Measurements from ENCODE around the gene DMPK.

Gene DMPK

DNA sequence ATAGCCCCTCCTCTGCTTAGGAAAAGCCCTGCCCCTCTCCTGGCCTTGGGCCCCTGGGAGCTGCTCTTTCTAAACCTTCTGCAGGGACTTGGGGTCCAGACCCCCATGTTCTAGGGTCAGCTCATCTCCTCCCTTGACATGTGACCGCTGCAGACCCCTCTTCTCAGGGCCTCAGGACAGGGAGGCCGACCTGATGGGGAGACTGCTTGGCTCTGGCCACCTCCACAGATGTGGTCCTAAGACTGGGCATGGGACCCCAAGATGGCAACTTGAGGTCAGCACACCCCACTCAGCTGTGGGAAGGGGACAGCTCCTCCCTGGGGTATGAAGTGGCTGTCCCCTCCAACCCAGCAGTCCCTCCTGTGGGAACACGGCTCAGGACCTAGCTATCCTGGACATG lies 9.4 kb downstream of the DMPK start:
- TF ChIP-seq POLR2A (IDR thresholded peaks at IDR 0.05; ENCODE audit: low read depth, low read length) = 0 out of 2 replicates have a peak, but pooled peaks have one; percentile 37
- TF ChIP-seq POLR2AphosphoS5 (IDR thresholded peaks at IDR 0.05; ENCODE audit: low read depth, low read length) = 0 out of 2 replicates have a peak, but pooled peaks have one; percentile 5
- no peak for TF ChIP-seq SPI1 (IDR thresholded peaks at IDR 0.05; ENCODE audit: low read depth, low read length)
- FAIRE-seq (no peak), DNase-seq (ENCODE audit: insufficient read length, low spot score) (no peak)

DNA sequence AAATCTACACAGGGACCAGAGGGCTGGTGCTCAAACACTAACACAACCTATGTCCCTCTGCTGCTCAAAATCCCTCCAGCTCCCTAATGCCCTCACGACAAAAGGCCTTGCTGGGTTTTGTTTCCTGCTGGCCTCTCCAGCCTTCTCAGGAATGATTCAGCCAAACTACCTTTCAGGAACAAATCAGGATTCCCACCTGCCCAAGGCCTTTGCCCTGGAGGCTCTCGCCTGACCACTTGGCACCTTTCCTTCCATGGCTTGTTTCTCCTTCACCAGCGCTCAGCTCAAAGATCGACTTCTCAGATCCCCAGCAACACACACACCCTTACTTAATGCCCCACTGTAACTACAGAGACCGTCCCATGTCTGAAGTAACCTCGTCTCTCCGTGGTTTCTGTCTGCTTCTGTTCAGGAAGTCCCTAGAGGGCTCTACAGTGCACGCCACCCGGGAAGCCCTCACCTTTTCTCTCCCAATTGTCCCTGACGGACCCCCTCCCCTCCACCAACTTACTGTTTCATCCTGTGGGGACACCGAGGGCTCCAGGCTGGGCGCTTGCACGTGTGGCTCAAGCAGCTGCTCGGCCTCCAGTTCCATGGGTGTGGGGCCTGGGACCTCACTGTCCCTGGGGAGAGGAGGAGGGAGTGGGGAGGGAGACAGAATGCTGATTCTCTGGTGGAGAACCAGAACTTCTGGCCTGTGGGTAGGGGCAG lies 10.0 kb downstream of the DMPK start:
- DNase-seq (ENCODE audit: insufficient read length, low spot score) = no peak
- no peak for TF ChIP-seq SPI1 (IDR thresholded peaks at IDR 0.05; ENCODE audit: low read depth, low read length)
- no peak for TF ChIP-seq TAF1 (IDR thresholded peaks at IDR 0.05; ENCODE audit: low read depth, low read length)
- TF ChIP-seq POLR2A (IDR thresholded peaks at IDR 0.05; ENCODE audit: low read depth, low read length) = no peak; the same call in 1 of the 2 replicates
- no peak for FAIRE-seq

DNA sequence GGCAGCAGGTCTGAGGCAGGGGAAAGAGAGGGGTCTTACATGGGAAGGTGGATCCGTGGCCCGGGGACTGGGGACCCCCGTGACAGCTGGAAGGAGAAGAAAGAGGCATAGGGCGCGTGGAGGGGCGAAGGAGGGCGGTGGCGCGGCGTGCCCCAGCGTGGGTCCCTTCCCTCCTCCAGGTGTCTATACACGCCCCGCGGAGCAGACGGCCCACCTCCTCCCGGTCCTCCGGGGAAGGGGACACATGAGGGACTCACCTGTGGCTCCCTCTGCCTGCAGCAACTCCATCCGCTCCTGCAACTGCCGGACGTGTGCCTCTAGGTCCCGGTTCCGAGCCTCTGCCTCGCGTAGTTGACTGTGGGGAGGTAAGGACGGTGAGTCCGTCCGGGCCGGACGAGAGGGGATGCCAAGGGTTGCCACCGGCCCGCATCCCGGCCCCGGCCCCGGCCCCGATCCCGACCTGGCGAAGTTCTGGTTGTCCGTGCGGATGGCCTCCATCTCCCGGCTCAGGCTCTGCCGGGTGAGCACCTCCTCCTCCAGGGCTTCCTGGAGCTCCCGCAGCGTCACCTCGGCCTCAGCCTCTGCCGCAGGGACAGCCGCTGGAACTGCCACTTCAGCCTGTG lies 10.9 kb downstream of the DMPK start:
- no peak for FAIRE-seq
- no peak for DNase-seq (ENCODE audit: insufficient read length, low spot score)
- TF ChIP-seq SPI1 (IDR thresholded peaks at IDR 0.05; ENCODE audit: low read depth, low read length) = no peak

DNA sequence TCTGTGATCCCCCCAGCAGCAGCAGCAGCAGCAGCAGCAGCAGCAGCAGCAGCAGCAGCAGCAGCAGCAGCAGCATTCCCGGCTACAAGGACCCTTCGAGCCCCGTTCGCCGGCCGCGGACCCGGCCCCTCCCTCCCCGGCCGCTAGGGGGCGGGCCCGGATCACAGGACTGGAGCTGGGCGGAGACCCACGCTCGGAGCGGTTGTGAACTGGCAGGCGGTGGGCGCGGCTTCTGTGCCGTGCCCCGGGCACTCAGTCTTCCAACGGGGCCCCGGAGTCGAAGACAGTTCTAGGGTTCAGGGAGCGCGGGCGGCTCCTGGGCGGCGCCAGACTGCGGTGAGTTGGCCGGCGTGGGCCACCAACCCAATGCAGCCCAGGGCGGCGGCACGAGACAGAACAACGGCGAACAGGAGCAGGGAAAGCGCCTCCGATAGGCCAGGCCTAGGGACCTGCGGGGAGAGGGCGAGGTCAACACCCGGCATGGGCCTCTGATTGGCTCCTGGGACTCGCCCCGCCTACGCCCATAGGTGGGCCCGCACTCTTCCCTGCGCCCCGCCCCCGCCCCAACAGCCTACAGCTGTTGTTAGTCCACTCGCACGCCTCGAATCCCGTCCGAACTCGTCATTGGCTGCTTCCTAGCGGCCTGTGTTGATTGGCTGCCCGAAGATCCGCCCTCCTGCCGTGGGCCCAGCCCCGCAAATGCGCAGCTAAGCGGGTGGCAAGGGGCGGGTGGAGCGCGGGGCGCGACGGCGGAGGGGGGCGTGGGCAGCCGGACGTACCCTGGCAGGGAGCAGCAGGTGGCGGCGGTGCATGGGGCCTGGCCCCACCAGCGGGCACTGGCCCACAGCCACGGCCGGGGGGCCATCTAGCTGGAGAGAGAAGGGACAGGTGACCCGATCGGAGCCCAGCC lies 11.8 kb downstream of the DMPK start:
- no peak for FAIRE-seq
- TF ChIP-seq PAX5 (IDR thresholded peaks at IDR 0.05; ENCODE audit: insufficient read depth, low read length, severe bottlenecking) (no peak), SPI1 (IDR thresholded peaks at IDR 0.05; ENCODE audit: low read depth, low read length) (no peak), POLR2A (IDR thresholded peaks at IDR 0.05; ENCODE audit: low read depth, low read length) (no peak), POU2F2 (IDR thresholded peaks at IDR 0.05; ENCODE audit: low read depth, low read length) (no peak), TAF1 (IDR thresholded peaks at IDR 0.05; ENCODE audit: low read depth, low read length) (no peak)
- peak; percentile 93 for DNase-seq (ENCODE audit: insufficient read length, low spot score)

DNA sequence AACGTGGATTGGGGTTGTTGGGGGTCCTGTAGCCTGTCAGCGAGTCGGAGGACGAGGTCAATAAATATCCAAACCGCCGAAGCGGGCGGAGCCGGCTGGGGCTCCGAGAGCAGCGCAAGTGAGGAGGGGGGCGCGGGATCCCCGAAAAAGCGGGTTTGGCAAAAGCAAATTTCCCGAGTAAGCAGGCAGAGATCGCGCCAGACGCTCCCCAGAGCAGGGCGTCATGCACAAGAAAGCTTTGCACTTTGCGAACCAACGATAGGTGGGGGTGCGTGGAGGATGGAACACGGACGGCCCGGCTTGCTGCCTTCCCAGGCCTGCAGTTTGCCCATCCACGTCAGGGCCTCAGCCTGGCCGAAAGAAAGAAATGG lies 12.5 kb downstream of the DMPK start:
- DNase-seq (ENCODE audit: insufficient read length, low spot score) = no peak
- TF ChIP-seq TAF1 (IDR thresholded peaks at IDR 0.05; ENCODE audit: low read depth, low read length) (no peak), POU2F2 (IDR thresholded peaks at IDR 0.05; ENCODE audit: low read depth, low read length) (0 out of 2 replicates have a peak, but pooled peaks have one; percentile 9)
- FAIRE-seq = no peak

DNA sequence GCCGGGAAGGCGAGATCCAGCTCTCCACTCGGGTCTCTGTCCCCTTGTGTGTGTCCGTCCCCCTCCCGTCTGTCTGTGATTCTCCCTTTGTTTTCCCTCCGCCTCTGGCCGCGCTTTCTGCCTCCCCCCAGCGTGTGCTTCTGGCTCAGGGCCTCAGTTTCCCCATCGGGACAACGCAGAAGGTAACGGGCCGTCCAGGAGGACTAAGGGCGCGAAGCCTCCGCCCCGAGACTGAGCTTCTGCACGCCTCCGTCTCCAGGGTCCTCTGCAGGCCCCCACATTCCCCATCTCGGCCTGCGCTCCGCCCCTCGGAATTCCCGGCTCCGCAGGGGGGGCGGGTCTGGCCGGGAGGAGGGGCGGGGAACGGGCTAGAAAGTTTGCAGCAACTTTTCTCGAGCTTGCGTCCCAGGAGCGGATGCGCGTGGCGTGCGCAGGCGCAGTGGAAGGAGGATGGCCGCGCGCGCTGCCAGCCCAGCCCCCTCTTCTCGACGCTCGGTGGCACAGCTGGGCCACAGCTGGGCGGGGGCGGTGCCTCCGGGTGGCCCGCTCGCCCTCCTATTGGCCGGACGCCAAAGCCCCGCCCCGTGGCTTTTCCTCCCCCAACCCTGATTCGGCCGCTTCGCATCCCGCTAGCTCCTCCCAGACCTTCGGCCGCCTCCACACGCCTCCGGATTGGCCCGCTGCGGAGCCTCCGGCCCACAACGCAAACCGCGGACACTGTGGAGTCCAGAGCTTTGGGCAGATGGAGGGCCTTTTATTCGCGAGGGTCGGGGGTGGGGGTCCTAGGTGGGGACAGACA lies 13.1 kb downstream of the DMPK start, which contains the start of gene SIX5:
TSS of gene SIX5 (minus strand) at position 269 of the 799 bp plus-strand sequence. CDS start 408 bp downstream, outside the sequence.
- TF ChIP-seq PAX5 (IDR thresholded peaks at IDR 0.05; ENCODE audit: insufficient read depth, low read length, severe bottlenecking) (peak; percentile 24), SPI1 (IDR thresholded peaks at IDR 0.05; ENCODE audit: low read depth, low read length) (no peak), POLR2A (IDR thresholded peaks at IDR 0.05; ENCODE audit: low read depth, low read length) (peak; percentile 47; the same call in 1 of the 2 replicates), TAF1 (IDR thresholded peaks at IDR 0.05; ENCODE audit: low read depth, low read length) (no peak), POU2F2 (IDR thresholded peaks at IDR 0.05; ENCODE audit: low read depth, low read length) (peak; percentile 65; the same call in 1 of the 2 replicates), POLR2AphosphoS5 (IDR thresholded peaks at IDR 0.05; ENCODE audit: low read depth, low read length) (peak; percentile 45; the same call in 1 of the 2 replicates)
- DNase-seq (ENCODE audit: insufficient read length, low spot score) (peak; percentile 99), FAIRE-seq (peak; percentile 100)

DNA sequence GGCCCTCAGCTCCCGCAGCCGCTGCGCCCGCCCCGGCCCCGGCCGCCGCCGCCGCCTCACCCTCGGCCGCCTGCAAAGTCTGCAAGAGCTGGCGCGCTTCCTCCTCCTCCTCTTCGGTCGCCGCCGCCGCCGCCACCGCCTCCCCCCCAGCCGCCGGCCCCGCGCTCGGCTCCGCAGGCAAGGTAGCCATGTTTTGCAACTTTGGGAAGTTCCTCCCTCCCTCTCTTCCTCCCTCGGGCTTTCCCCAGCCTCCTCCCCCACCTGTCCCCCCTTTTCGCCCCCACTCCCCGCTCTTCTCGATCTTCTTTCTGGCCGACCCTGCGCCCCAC lies 13.7 kb downstream of the DMPK start:
- FAIRE-seq (no peak), DNase-seq (ENCODE audit: insufficient read length, low spot score) (no peak)
- TF ChIP-seq PAX5 (IDR thresholded peaks at IDR 0.05; ENCODE audit: insufficient read depth, low read length, severe bottlenecking) (no peak), TAF1 (IDR thresholded peaks at IDR 0.05; ENCODE audit: low read depth, low read length) (no peak), POU2F2 (IDR thresholded peaks at IDR 0.05; ENCODE audit: low read depth, low read length) (no peak), SPI1 (IDR thresholded peaks at IDR 0.05; ENCODE audit: low read depth, low read length) (no peak), POLR2A (IDR thresholded peaks at IDR 0.05; ENCODE audit: low read depth, low read length) (no peak), POLR2AphosphoS5 (IDR thresholded peaks at IDR 0.05; ENCODE audit: low read depth, low read length) (no peak)

DNA sequence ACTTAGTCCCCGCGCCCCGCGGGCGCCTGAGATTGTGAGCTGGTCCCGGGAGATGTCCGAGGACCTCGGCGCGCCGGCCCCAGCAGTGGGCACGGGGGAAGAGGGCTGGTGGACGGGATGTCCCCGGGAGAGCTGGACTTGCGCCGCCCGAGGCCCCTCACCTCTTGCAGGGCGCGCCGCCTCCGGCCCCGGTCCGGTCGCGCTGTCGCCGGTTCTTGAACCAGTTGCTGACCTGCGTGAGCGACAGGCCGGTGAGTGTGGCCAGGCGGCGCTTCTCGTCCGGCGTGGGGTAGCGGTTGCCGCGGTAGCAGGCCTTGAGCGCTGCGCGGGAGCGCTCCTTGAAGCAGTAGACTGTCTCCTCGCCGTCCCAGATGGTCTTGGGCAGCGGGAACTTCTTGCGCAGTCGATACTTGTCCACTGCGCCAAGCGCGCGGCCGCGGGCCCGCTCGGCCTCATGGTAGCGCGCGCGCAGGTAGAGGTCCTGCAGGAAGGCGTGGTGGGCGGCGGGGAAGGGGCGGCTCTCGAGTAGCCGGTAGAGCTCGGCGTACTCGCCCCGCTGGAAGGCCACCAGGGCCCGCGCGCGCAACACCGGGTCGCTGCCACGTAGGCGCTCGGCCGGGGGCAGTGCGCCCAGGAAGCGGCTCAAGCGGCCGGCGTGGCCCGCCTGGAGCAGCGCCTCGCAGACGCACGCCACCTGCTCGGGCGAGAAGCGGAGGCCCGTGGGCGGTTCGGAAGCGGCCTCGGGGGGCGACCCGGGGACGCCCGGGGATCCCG lies 14.2 kb downstream of the DMPK start:
- DNase-seq (ENCODE audit: insufficient read length, low spot score) = peak; percentile 64
- peak; percentile 88 for FAIRE-seq
- TF ChIP-seq PAX5 (IDR thresholded peaks at IDR 0.05; ENCODE audit: insufficient read depth, low read length, severe bottlenecking) (no peak), POLR2AphosphoS5 (IDR thresholded peaks at IDR 0.05; ENCODE audit: low read depth, low read length) (no peak), TAF1 (IDR thresholded peaks at IDR 0.05; ENCODE audit: low read depth, low read length) (no peak), POLR2A (IDR thresholded peaks at IDR 0.05; ENCODE audit: low read depth, low read length) (no peak), SPI1 (IDR thresholded peaks at IDR 0.05; ENCODE audit: low read depth, low read length) (no peak), POU2F2 (IDR thresholded peaks at IDR 0.05; ENCODE audit: low read depth, low read length) (no peak)
